Heart right ventricle (tissue), 16 donors: ENCODE data around the gene COL18A1. TPM values are rescaled to one million over a fixed set of nuclear protein-coding genes. Genes with fewer than 3 reads are reported as not detected.
"Not testable (repeated sequence)": the region's sequence is repeated elsewhere in the genome, so short reads cannot be mapped to it uniquely, and the experiment has no call there.

Source experiments
- ATAC-seq, 8 donors: fragments of 200-7000 bp; cut with Tn5 transposase; one replicate each; pipeline ENCODE4 v1.9.1; 2020; ENCODE audit warnings: mild to moderate bottlenecking in 8 of 8, moderate library complexity in 8 of 8, moderate number of reproducible peaks in 1 of 8
- DNase-seq, 2 donors: peaks; one replicate each; pipeline ENCODE4 v3.0.0-alpha.2; 2020
- H3K27ac ChIP-seq, 10 donors: fragments of 200-600 bp; sonication (generic) in 2 of 10; one replicate each; pipeline versions ENCODE4 v1.5.0 to v1.8.0; 2020 to 2022; ENCODE audit warnings: mild to moderate bottlenecking in 3 of 10
- H3K27me3 ChIP-seq, 7 donors: fragments of 200-600 bp; one replicate each; pipeline ENCODE4 v1.8.0; 2021 to 2022; ENCODE audit warnings: mild to moderate bottlenecking in 2 of 7
- H3K36me3 ChIP-seq, 9 donors: fragments of 200-600 bp; sonication (generic) in 1 of 9; one replicate each; pipeline versions ENCODE4 v1.5.0 to v1.8.0; 2020 to 2022; ENCODE audit warnings: mild to moderate bottlenecking in 2 of 9
- H3K4me1 ChIP-seq, 9 donors: fragments of 200-600 bp; sonication (generic) in 1 of 9; one replicate each; pipeline versions ENCODE4 v1.5.0 to v1.8.0; 2020 to 2022; ENCODE audit warnings: mild to moderate bottlenecking in 4 of 9
- H3K4me3 ChIP-seq, 10 donors: fragments of 200-600 bp; sonication (generic) in 2 of 10; one replicate each; pipeline versions ENCODE4 v1.5.0 to v1.8.0; 2020 to 2022; ENCODE audit warnings: mild to moderate bottlenecking in 7 of 10, moderate library complexity in 2 of 10
- H3K9me3 ChIP-seq, 11 donors: fragments of 200-600 bp in 10 of 11; sonication (generic) in 2 of 11; one replicate each; pipeline versions ENCODE4 v1.5.0 to v1.8.0; 2013 to 2022; ENCODE audit warnings: mild to moderate bottlenecking in 2 of 11, control low read depth in 1 of 11, moderate library complexity in 1 of 11
- CTCF ChIP-seq, 9 donors: fragments of 200-600 bp; sonication (generic) in 2 of 9; IDR thresholded peaks; one replicate each; pipeline versions ENCODE4 v1.5.0 to v1.8.0; 2021 to 2022; ENCODE audit warnings: antibody characterized with exemption in 9 of 9, mild to moderate bottlenecking in 5 of 9, moderate library complexity in 1 of 9
- WGBS, 2 donors: extraction: QIAGEN DNeasy Blood & Tissue Kit; methylation state at CpG; one replicate each; pipeline ENCODE4 v1.1.7; 2013; ENCODE audit warnings: inconsistent platforms in 1 of 2; 5-methylcytosine and 5-hydroxymethylcytosine counted together
- intact Hi-C, 10 donors: fragments of 100-400 bp; cut with DNase I; formaldehyde crosslinking; loops; one replicate each; pipeline versions ENCODE4 v1.11.1 to v1.14.2; 2022
- polyA plus RNA-seq, 2 donors: library from polyadenylated mRNA; stranded (reverse); fragments of 200-250 nt; gene quantifications; one replicate each; pipeline ENCODE4 v1.2.3, GENCODE V29; 2013
- total RNA-seq, 10 donors: library from RNA; stranded (reverse); fragmentation: NEBNext Ultra II Directional in 3 of 10; extraction: Animal tissue kit (Norgen Biotek cat#: 25700) in 3 of 10; gene quantifications; one replicate each; pipeline versions ENCODE4 v1.2.1 to v1.2.4, GENCODE V29; 2021 to 2023
- donor health status: Arrhythmogenic right ventricular cardiomyopathy.
- donor health status: ischemic (EF 13 %, LVEDD 7.1; RV severe dilation, severe dysfunction).
- donor health status: healthy with polysubstance abuse.
- donor health status: DM: no; HTN: yes; CAD: no.
- donor health status: DM: no; HTN: no; CAD: no.
- donor health status: ischemic (EF 25% LVEDD 6.9; RV normal size, moderate dysfunction).
- donor health status: ischemic (EF 25% LVEDD 5.7; RV mildly dilated, moderate dysfunction).
- donor health status: healthy.
- donor health status: DM: yes; HTN: yes; CAD: no.
- donor health status: Ischemic cardiomyopathy.
- donor health status: ischemic (EF 35%, LVEDD 5.7; RV mildly dilated, moderate dysfunction).
- donor health status: nonischemic (EF 11% LVEDD 7.7; RV severe dilation, severe dysfunction).
- donor health status: DM: yes; HTN: yes; CAD: no.
- donor health status: PGD.
- donor health status: ischemic (EF 29% LVEDD 5.4; RV normal size, mild dysfunction).
- donor health status: nonischemic (EF 23%, LVEDD 6.1; RV moderate dilation, normal function).

The COL18A1 gene
- total and polyA plus RNA-seq, 12 donors: 33.7 to 87.1 (median 52.6) TPM

- no peak for TF ChIP-seq CTCF (IDR thresholded peaks at IDR 0.05)
- Histone ChIP-seq H3K4me3 (no peak overlapping the region), H3K4me1 (no peaks in the 10 kb centered on the region), H3K27ac (no peak overlapping the region), H3K27me3 (no peaks in the 10 kb centered on the region), H3K9me3 (no peaks in the 10 kb centered on the region), H3K36me3 (peaks cover 0 to 51% (median 29%) of the 10 kb centered on the region in 9 donors)
- 91% methylated on average over 6 of the region's 6 CpGs for WGBS, 2 donors
- DNase-seq: no peak
- intact Hi-C loops: no loop called here
- ATAC-seq: no peak
These were observed 95.1 kb downstream of the COL18A1 start for GRCh38 chr21:45499970-45500577.

- intact Hi-C loops, H3K27me3 ChIP-seq, H3K27ac ChIP-seq, H3K4me1 ChIP-seq, DNase-seq, H3K4me3 ChIP-seq, ATAC-seq, H3K9me3 ChIP-seq: not testable (repeated sequence)
- peaks cover 0 to 51% (median 21%) of the 10 kb centered on the region in 9 donors for H3K36me3 ChIP-seq
- 92 to 94% methylated on average over 17 to 19 of the region's 20 CpGs for WGBS, 2 donors
These were observed 96.4 kb downstream of the COL18A1 start for GRCh38 chr21:45501081-45502005.

GRCh38 chr21:45502006-45502345 is 97.0 kb downstream of the COL18A1 start:
- DNase-seq (no peak), ATAC-seq (peak in 1 of 8 donors; percentile 20)
- TF ChIP-seq CTCF (IDR thresholded peaks at IDR 0.05): no peak
- H3K4me1 ChIP-seq: no peaks in the 10 kb centered on the region
- peaks cover 0 to 45% (median 16%) of the 10 kb centered on the region in 9 donors for H3K36me3 ChIP-seq
- H3K27me3 ChIP-seq: no peaks in the 10 kb centered on the region
- no peak overlapping the region for H3K27ac ChIP-seq
- H3K4me3 ChIP-seq: no peak overlapping the region
- no peaks in the 10 kb centered on the region for H3K9me3 ChIP-seq
- WGBS, 2 donors: 87 to 92% methylated on average over 11 to 13 of the region's 13 CpGs
- intact Hi-C loops: no loop called here

GRCh38 chr21:45502600-45502999 is 97.6 kb downstream of the COL18A1 start:
- Histone ChIP-seq H3K36me3 (peaks cover 0 to 41% (median 10%) of the 10 kb centered on the region in 9 donors), H3K4me1 (no peaks in the 10 kb centered on the region), H3K27ac (no peak overlapping the region), H3K9me3 (no peaks in the 10 kb centered on the region), H3K4me3 (no peak overlapping the region), H3K27me3 (no peaks in the 10 kb centered on the region)
- 93 to 96% methylated on average over 10 of the region's 10 CpGs for WGBS, 2 donors
- no peak for ATAC-seq
- intact Hi-C loops: no loop called here
- no peak for TF ChIP-seq CTCF (IDR thresholded peaks at IDR 0.05)
- no peak for DNase-seq

GRCh38 chr21:45503226-45503625 is 98.3 kb downstream of the COL18A1 start:
- DNase-seq, H3K9me3 ChIP-seq, ATAC-seq, H3K27ac ChIP-seq, H3K4me3 ChIP-seq, intact Hi-C loops, H3K4me1 ChIP-seq, H3K27me3 ChIP-seq: not testable (repeated sequence)
- WGBS, 2 donors: 92 to 95% methylated on average over 3 of the region's 4 CpGs
- H3K36me3 ChIP-seq: peaks cover 0 to 36% (median 6%) of the 10 kb centered on the region in 9 donors
